Measurements from ENCODE around the gene MAP7. TPM values are rescaled to one million over a fixed set of nuclear protein-coding genes. Genes with fewer than 3 reads are reported as not detected.
"Not testable (repeated sequence)": the region's sequence is repeated elsewhere in the genome, so short reads cannot be mapped to it uniquely, and the experiment has no call there.

MAP7 gene
- total and polyA plus RNA-seq, 2 of the 13 experiments (the other 11 are each of a cell fraction or from before 2014, with no cell fraction given) = 0.04 TPM; not detected in 1

DNA sequence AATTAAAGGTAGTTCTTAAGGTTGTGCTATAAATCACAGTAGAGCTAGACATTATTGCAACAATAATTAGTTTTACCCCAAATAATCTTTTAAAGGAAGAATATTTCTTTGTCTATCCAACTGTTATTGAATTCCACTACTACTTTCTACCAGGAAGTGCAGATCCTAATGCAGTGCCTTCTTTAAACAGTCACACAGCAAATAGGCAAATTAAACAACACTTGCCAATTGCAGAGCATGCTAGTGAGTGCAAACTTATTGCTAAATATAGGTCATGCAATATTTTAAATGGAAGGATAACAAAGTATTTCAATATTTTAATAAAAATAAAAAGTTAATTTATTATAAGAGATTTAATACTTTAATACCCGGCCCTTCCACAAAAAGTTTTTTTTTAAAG lies 153.3 kb downstream of the MAP7 start:
- Histone ChIP-seq H3K79me2 (ENCODE audit: insufficient read depth, low read length) (no peaks in the 10 kb centered on the region), H4K20me1 (ENCODE audit: insufficient read depth, low read length) (no peaks in the 10 kb centered on the region), H3K9me3 (ENCODE audit: low read length) (no peaks in the 10 kb centered on the region), H3K4me3 (replicated peaks in 1 of 3; ENCODE audit: insufficient read depth in 1 of 3, low read depth in 2 of 3, low read length in 3 of 3) (no peak overlapping the region), H3K27me3 (ENCODE audit: control insufficient read depth in 1 of 2, insufficient read depth in 2 of 2, low read length in 2 of 2) (no peaks in the 10 kb centered on the region), H3K9ac (ENCODE audit: insufficient read depth, low read depth, low read length) (no peak overlapping the region), H2AFZ (ENCODE audit: low read length) (no peak overlapping the region), H3K27ac (ENCODE audit: extremely low read length, insufficient read depth, low read length) (no peak overlapping the region), H3K4me2 (ENCODE audit: low read depth, low read length) (no peak overlapping the region), H3K4me1 (ENCODE audit: insufficient read depth, low read length) (no peaks in the 10 kb centered on the region), H3K36me3 (replicated peaks in 1 of 2; ENCODE audit: control insufficient read depth in 1 of 2, insufficient read depth in 2 of 2, low read length in 2 of 2) (no peaks in the 10 kb centered on the region)
- CTCF ChIA-PET (ENCODE audit: low intra/inter-chr PET ratio, low total read pairs) = no interaction called here
- no peak for ATAC-seq
- in situ Hi-C loops (cut with HindIII; ENCODE audit: extremely low pct_ligation_motif_present, low pct_unique_long_range_greater_than_20kb) (no loop called here), intact Hi-C loops (cut with micrococcal nuclease; ENCODE audit: unreplicated experiment) (no loop called here)
- no peak for FAIRE-seq
- POLR2A ChIA-PET = no interaction called here
- no TSS peak for BruUV-seq (replicated peaks)
- no peak for DNase-seq (ENCODE audit: low spot score)
- WGBS (ENCODE audit: low lambda C conversion rate) = 54% methylated on average over 1 of the region's 1 CpG
- TF ChIP-seq ZNF777 (CRISPR knock-in tag; IDR thresholded peaks at IDR 0.05) (no peak), ZNF317 (CRISPR knock-in tag; IDR thresholded peaks at IDR 0.05) (no peak), HOMEZ (CRISPR knock-in tag; IDR thresholded peaks at IDR 0.05; ENCODE audit: low read depth) (no peak), POLR2AphosphoS5 (IDR thresholded peaks at IDR 0.05; ENCODE audit: low read depth, low read length) (no peak), ZNF616 (CRISPR knock-in tag; IDR thresholded peaks at IDR 0.05; ENCODE audit: low read depth) (no peak), ZNF775 (CRISPR knock-in tag; IDR thresholded peaks at IDR 0.05; ENCODE audit: borderline replicate concordance) (no peak), ZNF383 (CRISPR knock-in tag; IDR thresholded peaks at IDR 0.05; ENCODE audit: borderline replicate concordance) (no peak)

DNA sequence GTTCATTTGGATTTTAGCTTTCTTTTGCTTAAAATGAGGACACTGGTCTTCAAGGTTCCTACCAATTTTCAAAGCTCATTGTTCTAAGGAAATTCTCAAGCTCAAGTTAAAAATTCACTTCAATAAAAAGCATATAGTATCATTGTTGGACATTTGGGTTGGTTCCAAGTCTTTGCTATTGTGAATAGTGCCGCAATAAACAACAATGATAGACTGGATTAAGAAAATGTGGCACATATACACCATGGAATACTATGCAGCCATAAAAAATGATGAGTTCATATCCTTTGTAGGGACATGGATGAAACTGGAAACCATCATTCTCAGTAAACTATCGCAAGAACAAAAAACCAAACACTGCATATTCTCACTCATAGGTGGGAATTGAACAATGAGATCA lies 159.3 kb downstream of the MAP7 start:
- H3K4me1 ChIP-seq (ENCODE audit: insufficient read depth, low read length); in situ Hi-C loops (cut with HindIII; ENCODE audit: extremely low pct_ligation_motif_present, low pct_unique_long_range_greater_than_20kb); BruUV-seq (replicated peaks); H3K79me2 ChIP-seq (ENCODE audit: insufficient read depth, low read length); CTCF ChIA-PET (ENCODE audit: low intra/inter-chr PET ratio, low total read pairs); DNase-seq (ENCODE audit: low spot score); ATAC-seq; H3K36me3 ChIP-seq (replicated peaks in 1 of 2; ENCODE audit: control insufficient read depth in 1 of 2, insufficient read depth in 2 of 2, low read length in 2 of 2); H4K20me1 ChIP-seq (ENCODE audit: insufficient read depth, low read length); intact Hi-C loops (cut with micrococcal nuclease; ENCODE audit: unreplicated experiment); H3K27me3 ChIP-seq (ENCODE audit: control insufficient read depth in 1 of 2, insufficient read depth in 2 of 2, low read length in 2 of 2); H3K9me3 ChIP-seq (ENCODE audit: low read length); H3K4me3 ChIP-seq (replicated peaks in 1 of 3; ENCODE audit: insufficient read depth in 1 of 3, low read depth in 2 of 3, low read length in 3 of 3); H3K9ac ChIP-seq (ENCODE audit: insufficient read depth, low read depth, low read length); H2AFZ ChIP-seq (ENCODE audit: low read length); H3K27ac ChIP-seq (ENCODE audit: extremely low read length, insufficient read depth, low read length); H3K4me2 ChIP-seq (ENCODE audit: low read depth, low read length); FAIRE-seq; POLR2A ChIA-PET: not testable (repeated sequence)
- WGBS (ENCODE audit: low lambda C conversion rate) = 0% methylated on average over 1 of the region's 2 CpGs

Data from HepG2 (cell line).